ENCODE results near the gene LMTK2. TPM values are rescaled to one million over a fixed set of nuclear protein-coding genes. Genes with fewer than 3 reads are reported as not detected.
"Not testable (repeated sequence)": the region's sequence is repeated elsewhere in the genome, so short reads cannot be mapped to it uniquely, and the experiment has no call there.

The LMTK2 gene
- total RNA-seq, 1 donor from 2014 or later, result 40.4 TPM

GRCh38 chr7:98105942-98106544, 619 bp upstream of the LMTK2 start:
- no peak for DNase-seq

GRCh38 chr7:98107313-98107721, 655 bp downstream of the LMTK2 start:
- DNase-seq, result no peak

GRCh38 chr7:98110249-98111022, 3.8 kb downstream of the LMTK2 start:
- no peak for DNase-seq

- no peak for DNase-seq
Measured at GRCh38 chr7:98112077-98112476, 5.4 kb downstream of the LMTK2 start.

- DNase-seq, result no peak
Measured at GRCh38 chr7:98115746-98116525, 9.3 kb downstream of the LMTK2 start.

- no peak for DNase-seq
Measured at GRCh38 chr7:98116656-98117461, 10.2 kb downstream of the LMTK2 start.

- DNase-seq, result no peak
Measured at GRCh38 chr7:98119256-98119918, 12.7 kb downstream of the LMTK2 start.

- no peak for DNase-seq
Measured at GRCh38 chr7:98120559-98120958, 13.9 kb downstream of the LMTK2 start.

GRCh38 chr7:98121388-98121787, 14.7 kb downstream of the LMTK2 start:
- not testable (repeated sequence) for DNase-seq

- DNase-seq, result no peak
Measured at GRCh38 chr7:98123365-98123696, 16.7 kb downstream of the LMTK2 start.

GRCh38 chr7:98125759-98126158, 19.1 kb downstream of the LMTK2 start:
- DNase-seq, result no peak

- no peak for DNase-seq
Measured at GRCh38 chr7:98126311-98127142, 19.9 kb downstream of the LMTK2 start.

- no peak for DNase-seq
Measured at GRCh38 chr7:98128346-98128745, 21.7 kb downstream of the LMTK2 start.

GRCh38 chr7:98130959-98131358, 24.3 kb downstream of the LMTK2 start:
- no peak for DNase-seq

- DNase-seq, result no peak
Measured at GRCh38 chr7:98133181-98133580, 26.5 kb downstream of the LMTK2 start.

- no peak for DNase-seq
Measured at GRCh38 chr7:98133621-98134303, 27.1 kb downstream of the LMTK2 start.

GRCh38 chr7:98134420-98135228, 28.0 kb downstream of the LMTK2 start:
- DNase-seq, result no peak

- DNase-seq, result no peak
Measured at GRCh38 chr7:98135984-98136383, 29.3 kb downstream of the LMTK2 start.

- no peak for DNase-seq
Measured at GRCh38 chr7:98136423-98136822, 29.8 kb downstream of the LMTK2 start.

Data from occipital lobe (tissue), 2 donors.